GM19240 (cell line): ENCODE measurements around the gene UBAC2.
"Not testable (repeated sequence)": the region's sequence is repeated elsewhere in the genome, so short reads cannot be mapped to it uniquely, and the experiment has no call there.

Experiments
- DNase-seq: peaks from one replicate; pipeline ENCODE4 v3.0.0; 2011; ENCODE audit warnings: low spot score; ENCODE audit not compliant: insufficient read length

The UBAC2 gene

GRCh38 chr13:99211421-99212035, 10.9 kb downstream of the UBAC2 start:
- no peak for DNase-seq

GRCh38 chr13:99214232-99214631, 13.6 kb downstream of the UBAC2 start:
- DNase-seq, result no peak

- no peak for DNase-seq
Measured at GRCh38 chr13:99214731-99215130, 14.1 kb downstream of the UBAC2 start.

- no peak for DNase-seq
Measured at GRCh38 chr13:99215184-99215830, 14.7 kb downstream of the UBAC2 start.

- no peak for DNase-seq
Measured at GRCh38 chr13:99217461-99218110, 16.9 kb downstream of the UBAC2 start.

GRCh38 chr13:99218126-99218525, 17.5 kb downstream of the UBAC2 start:
- DNase-seq, result no peak

- DNase-seq, result no peak
Measured at GRCh38 chr13:99218545-99218944, 17.9 kb downstream of the UBAC2 start.

GRCh38 chr13:99218969-99219368, 18.3 kb downstream of the UBAC2 start:
- DNase-seq, result no peak

- DNase-seq, result no peak
Measured at GRCh38 chr13:99220199-99220935, 19.7 kb downstream of the UBAC2 start.

- no peak for DNase-seq
Measured at GRCh38 chr13:99221567-99222239, 21.0 kb downstream of the UBAC2 start.

- DNase-seq, result no peak
Measured at GRCh38 chr13:99223587-99223986, 22.9 kb downstream of the UBAC2 start.

- no peak for DNase-seq
Measured at GRCh38 chr13:99224021-99224420, 23.4 kb downstream of the UBAC2 start.

GRCh38 chr13:99225078-99225477, 24.4 kb downstream of the UBAC2 start:
- DNase-seq, result no peak

- no peak for DNase-seq
Measured at GRCh38 chr13:99226513-99226912, 25.9 kb downstream of the UBAC2 start.

GRCh38 chr13:99227331-99227900, 26.8 kb downstream of the UBAC2 start:
- DNase-seq, result no peak

GRCh38 chr13:99227909-99228688, 27.4 kb downstream of the UBAC2 start:
- no peak for DNase-seq

- DNase-seq, result no peak
Measured at GRCh38 chr13:99228737-99229691, 28.4 kb downstream of the UBAC2 start.

GRCh38 chr13:99230588-99230987, 29.9 kb downstream of the UBAC2 start:
- DNase-seq, result not testable (repeated sequence)

- DNase-seq, result no peak
Measured at GRCh38 chr13:99230991-99231390, 30.3 kb downstream of the UBAC2 start.
